Lower leg skin (tissue), 3 donors: ENCODE results near the gene DGLUCY.

Experiments used
- CTCF ChIP-seq, 3 donors: fragments of 450-650 bp; IDR thresholded peaks; one replicate each; pipeline ENCODE4 v1.5.1; 2016; ENCODE audit warnings: antibody characterized with exemption in 3 of 3, mild to moderate bottlenecking in 3 of 3, moderate library complexity in 2 of 3
- POLR2A ChIP-seq, 2 donors: fragments of 450-650 bp; IDR thresholded peaks; one replicate each; pipeline ENCODE4 v1.6.1; 2016 to 2017; ENCODE audit warnings: antibody characterized with exemption in 2 of 2, mild to moderate bottlenecking in 1 of 2, moderate library complexity in 1 of 2

DNA sequence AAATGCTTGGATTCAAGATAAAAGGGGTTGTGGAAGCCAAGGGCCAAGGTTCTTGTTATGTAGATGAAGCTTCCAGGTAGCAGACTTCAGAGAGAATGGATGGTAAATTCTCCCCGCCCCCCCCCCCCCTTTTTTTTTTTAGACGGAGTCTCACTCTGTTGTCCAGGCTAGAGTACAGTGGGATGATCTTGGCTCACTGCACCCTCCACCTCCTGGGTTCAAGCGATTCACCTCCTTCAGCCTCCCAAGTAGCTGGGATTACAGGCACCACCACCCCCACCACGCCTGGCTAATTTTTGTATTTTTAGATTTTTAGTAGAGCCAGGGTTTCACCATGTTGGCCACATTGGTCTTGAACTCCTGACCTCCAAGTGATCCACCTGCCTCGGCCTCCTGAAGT lies 4.1 kb downstream of the DGLUCY start:
- TF ChIP-seq CTCF (IDR thresholded peaks at IDR 0.05) (no peak), POLR2A (IDR thresholded peaks at IDR 0.05) (no peak)
